GM19043 (cell line): ENCODE results near the gene PNLDC1.

Experiments used
- ATAC-seq: cut with Tn5 transposase; IDR thresholded peaks from one replicate; pipeline ENCODE4 v1.9.1; 2021; ENCODE audit warnings: low read depth; ENCODE audit not compliant: unreplicated experiment

Gene PNLDC1

GRCh38 chr6:159800141-159800865 lies at the start of gene PNLDC1:
TSS of gene PNLDC1 (plus strand) at chr6:159800276. CDS start at chr6:159800308, 32 bp downstream.
- ATAC-seq, result no peak

GRCh38 chr6:159751448-159751847 lies 48.6 kb upstream of the PNLDC1 start:
- no peak for ATAC-seq

GRCh38 chr6:159753081-159753872 lies 46.8 kb upstream of the PNLDC1 start:
- no peak for ATAC-seq

GRCh38 chr6:159754401-159754800 lies 45.7 kb upstream of the PNLDC1 start:
- no peak for ATAC-seq

- no peak for ATAC-seq
Measured at GRCh38 chr6:159754959-159755914, 44.8 kb upstream of the PNLDC1 start.

GRCh38 chr6:159756508-159756907 lies 43.6 kb upstream of the PNLDC1 start:
- no peak for ATAC-seq

- ATAC-seq, result no peak
Measured at GRCh38 chr6:159758031-159759001, 41.8 kb upstream of the PNLDC1 start.

GRCh38 chr6:159759645-159760044 lies 40.4 kb upstream of the PNLDC1 start:
- no peak for ATAC-seq

GRCh38 chr6:159760602-159761057 lies 39.4 kb upstream of the PNLDC1 start:
- no peak for ATAC-seq

- ATAC-seq, result peak; percentile 3
Measured at GRCh38 chr6:159761129-159761872, 38.8 kb upstream of the PNLDC1 start.

- ATAC-seq, result peak; percentile 96
Measured at GRCh38 chr6:159761873-159762680, 38.0 kb upstream of the PNLDC1 start, which contains the start of gene ACAT2. TSS of gene ACAT2 (plus strand) at chr6:159762045. CDS start at chr6:159762088, 43 bp downstream.

- ATAC-seq, result peak; percentile 0
Measured at GRCh38 chr6:159762681-159763293, 37.3 kb upstream of the PNLDC1 start.

- no peak for ATAC-seq
Measured at GRCh38 chr6:159766906-159767305, 33.2 kb upstream of the PNLDC1 start.

GRCh38 chr6:159769470-159769869 lies 30.6 kb upstream of the PNLDC1 start:
- no peak for ATAC-seq

- ATAC-seq, result no peak
Measured at GRCh38 chr6:159772196-159772595, 27.9 kb upstream of the PNLDC1 start.

GRCh38 chr6:159777240-159777904 lies 22.7 kb upstream of the PNLDC1 start:
- no peak for ATAC-seq

- ATAC-seq, result no peak
Measured at GRCh38 chr6:159778131-159778530, 21.9 kb upstream of the PNLDC1 start.
